Body of pancreas (tissue), 4 donors: Measurements from ENCODE around the gene DHX35.

Experiments
- POLR2A ChIP-seq, 3 donors: fragments of 450-650 bp; IDR thresholded peaks; one replicate each; pipeline ENCODE4 v1.6.1; 2016; ENCODE audit warnings: antibody characterized with exemption in 3 of 3, mild to moderate bottlenecking in 2 of 3
- TF ChIP-seq, protein P1 (sequence below), 7 experiments: fragments of 450-650 bp in 4 of 7; fragments of 200-600 bp in 3 of 7; sonication (generic) in 3 of 7; IDR thresholded peaks; one replicate each; pipeline ENCODE4 v1.5.1; 2016 to 2019; ENCODE audit warnings: antibody characterized with exemption in 7 of 7

DNA sequence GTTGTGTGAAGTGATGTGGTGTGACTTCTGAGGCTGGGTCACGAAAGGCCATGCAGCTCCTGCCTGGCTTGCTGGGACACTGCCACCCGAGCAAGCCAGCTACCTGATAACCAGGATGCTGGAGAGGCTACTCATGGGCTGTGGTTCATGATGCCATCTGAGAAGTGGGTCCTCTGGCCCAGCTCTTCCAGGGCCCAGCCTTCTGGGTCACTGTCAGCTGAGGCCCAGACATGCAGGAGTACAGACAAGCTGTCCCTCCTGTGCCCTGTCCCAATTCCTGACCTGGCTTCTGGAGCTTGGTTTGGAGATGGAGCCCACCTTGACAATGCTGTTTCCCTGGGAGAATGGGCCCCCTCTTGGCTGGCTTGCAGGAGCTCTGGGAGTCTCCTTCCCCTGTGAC, 87.0 kb downstream of the DHX35 start:
- TF ChIP-seq, protein P1, sequence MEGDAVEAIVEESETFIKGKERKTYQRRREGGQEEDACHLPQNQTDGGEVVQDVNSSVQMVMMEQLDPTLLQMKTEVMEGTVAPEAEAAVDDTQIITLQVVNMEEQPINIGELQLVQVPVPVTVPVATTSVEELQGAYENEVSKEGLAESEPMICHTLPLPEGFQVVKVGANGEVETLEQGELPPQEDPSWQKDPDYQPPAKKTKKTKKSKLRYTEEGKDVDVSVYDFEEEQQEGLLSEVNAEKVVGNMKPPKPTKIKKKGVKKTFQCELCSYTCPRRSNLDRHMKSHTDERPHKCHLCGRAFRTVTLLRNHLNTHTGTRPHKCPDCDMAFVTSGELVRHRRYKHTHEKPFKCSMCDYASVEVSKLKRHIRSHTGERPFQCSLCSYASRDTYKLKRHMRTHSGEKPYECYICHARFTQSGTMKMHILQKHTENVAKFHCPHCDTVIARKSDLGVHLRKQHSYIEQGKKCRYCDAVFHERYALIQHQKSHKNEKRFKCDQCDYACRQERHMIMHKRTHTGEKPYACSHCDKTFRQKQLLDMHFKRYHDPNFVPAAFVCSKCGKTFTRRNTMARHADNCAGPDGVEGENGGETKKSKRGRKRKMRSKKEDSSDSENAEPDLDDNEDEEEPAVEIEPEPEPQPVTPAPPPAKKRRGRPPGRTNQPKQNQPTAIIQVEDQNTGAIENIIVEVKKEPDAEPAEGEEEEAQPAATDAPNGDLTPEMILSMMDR (IDR thresholded peaks at IDR 0.05), result no peak
- TF ChIP-seq POLR2A (IDR thresholded peaks at IDR 0.05), result no peak
